GF-D8 (cell line): ENCODE measurements around the gene INO80.
"Not testable (repeated sequence)": the region's sequence is repeated elsewhere in the genome, so short reads cannot be mapped to it uniquely, and the experiment has no call there.

Source experiments
- DNase-seq: peaks from one replicate; lab custom pipeline; 2025; lab: John Stamatoyannopoulos, UW

INO80 gene

GRCh38 chr15:40963201-40963600, 152.9 kb downstream of the INO80 start:
- no peak for DNase-seq

GRCh38 chr15:40962317-40962716, 153.8 kb downstream of the INO80 start:
- not testable (repeated sequence) for DNase-seq

GRCh38 chr15:40961740-40962139, 154.3 kb downstream of the INO80 start:
- not testable (repeated sequence) for DNase-seq

- no peak for DNase-seq
Observed at GRCh38 chr15:40960925-40961324, 155.2 kb downstream of the INO80 start.

- DNase-seq = no peak
Observed at GRCh38 chr15:40960151-40960885, 155.8 kb downstream of the INO80 start.

GRCh38 chr15:40959331-40960141, 156.5 kb downstream of the INO80 start:
- DNase-seq = no peak

- DNase-seq = no peak
Observed at GRCh38 chr15:40958723-40959122, 157.4 kb downstream of the INO80 start.

- DNase-seq = no peak
Observed at GRCh38 chr15:40958146-40958545, 157.9 kb downstream of the INO80 start.

GRCh38 chr15:40957581-40958051, 158.5 kb downstream of the INO80 start:
- DNase-seq = no peak

GRCh38 chr15:40957041-40957555, 159.0 kb downstream of the INO80 start:
- no peak for DNase-seq

- DNase-seq = no peak
Observed at GRCh38 chr15:40956541-40956982, 159.5 kb downstream of the INO80 start.

GRCh38 chr15:40955930-40956540, 160.0 kb downstream of the INO80 start:
- DNase-seq = no peak

GRCh38 chr15:40955141-40955903, 160.8 kb downstream of the INO80 start:
- DNase-seq = no peak

- DNase-seq = not testable (repeated sequence)
Observed at GRCh38 chr15:40954158-40954848, 161.8 kb downstream of the INO80 start.

GRCh38 chr15:40953713-40954074, 162.4 kb downstream of the INO80 start:
- no peak for DNase-seq

GRCh38 chr15:40952901-40953712, 163.0 kb downstream of the INO80 start, which contains the start of gene CHAC1:
Gene CHAC1, plus strand, starts transcription at chr15:40953471. Its CDS starts 113 bp downstream, at chr15:40953584.
- DNase-seq = peak; percentile 76

- no peak for DNase-seq
Observed at GRCh38 chr15:40952301-40952900, 163.7 kb downstream of the INO80 start.

GRCh38 chr15:40951764-40952163, 164.3 kb downstream of the INO80 start:
- DNase-seq = no peak

GRCh38 chr15:40949756-40950207, 166.3 kb downstream of the INO80 start:
- no peak for DNase-seq
